NCI-H748 (cell line): ENCODE results near the gene MYL12A.
A peak's percentile ranks its signal among the peaks of the same experiment; 100 is the strongest.

Experiments
- DNase-seq: peaks from one replicate; lab custom pipeline; 2025; ENCODE audit not compliant: unreplicated experiment; lab: John Stamatoyannopoulos, UW

Gene MYL12A

DNA sequence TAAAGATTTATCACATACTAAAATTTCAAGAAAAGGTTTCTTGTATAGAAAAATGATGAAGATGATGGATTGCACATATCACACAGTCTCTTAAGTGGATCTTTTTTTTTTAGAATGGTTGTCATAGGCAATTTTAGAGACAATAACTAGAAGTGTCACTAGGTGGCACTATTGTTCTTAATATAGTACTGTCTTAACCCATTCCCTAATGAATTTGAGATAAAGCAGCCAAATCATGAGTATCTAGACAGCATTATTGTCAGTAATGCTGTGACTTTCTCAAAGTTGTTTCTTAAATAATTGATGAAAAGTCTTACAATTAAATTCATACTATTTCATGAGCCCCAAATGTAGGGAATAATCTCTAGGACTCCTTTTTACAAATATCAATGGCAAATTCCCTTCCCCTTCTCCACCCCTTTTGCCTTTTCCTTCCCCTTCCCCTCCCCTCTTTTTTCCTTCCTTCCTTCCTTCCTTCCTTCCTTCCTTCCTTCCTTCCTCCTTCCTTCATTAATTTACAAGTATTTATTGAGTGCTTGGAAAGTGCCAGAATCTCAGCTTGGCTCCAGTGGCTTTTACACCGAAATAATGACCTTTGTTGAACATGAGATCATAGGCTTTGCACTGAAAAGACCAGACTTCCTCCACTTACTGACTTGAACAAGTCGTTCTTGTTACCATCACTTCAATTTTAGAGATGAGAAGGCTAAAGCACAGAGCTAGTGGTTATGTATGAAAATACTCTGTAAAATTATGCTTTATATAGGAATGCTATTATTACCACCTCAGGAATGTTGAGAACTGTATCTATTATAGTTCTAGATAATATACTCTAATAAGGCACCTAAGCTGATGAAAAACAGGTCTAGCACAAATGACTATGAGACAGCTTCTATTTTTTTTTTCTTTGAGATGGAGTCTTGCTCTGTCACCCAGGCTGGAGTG lies 34.1 kb downstream of the MYL12A start:
- DNase-seq, result peak; percentile 79

DNA sequence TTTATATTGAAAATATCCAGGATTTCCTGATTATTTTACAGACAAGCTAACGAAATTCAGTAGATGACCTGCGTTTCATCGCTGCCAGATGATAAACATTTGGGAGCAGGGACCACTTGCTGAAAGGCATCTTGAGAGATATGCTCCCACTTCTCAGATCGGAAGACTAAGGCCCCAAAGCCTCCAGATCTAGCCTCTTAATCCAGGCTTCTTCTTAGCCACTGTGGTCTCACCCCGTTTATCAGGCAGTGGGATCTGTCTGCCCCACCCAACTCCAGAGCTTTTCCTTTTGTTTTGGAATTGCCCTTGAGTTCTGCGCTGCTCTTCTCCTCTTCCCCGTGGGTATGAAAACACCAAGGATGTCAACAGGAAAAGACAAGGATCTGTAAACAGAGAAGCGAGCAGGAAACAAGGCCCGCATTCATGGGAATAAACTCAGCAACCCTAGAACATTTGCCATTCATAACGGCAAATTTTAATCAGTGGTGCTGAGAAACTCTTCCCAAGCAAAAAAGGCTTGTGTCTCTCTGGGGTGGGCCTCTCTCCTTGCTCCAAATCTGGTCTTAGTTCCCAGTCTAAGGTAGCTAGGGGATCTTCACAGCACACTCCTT lies 35.8 kb downstream of the MYL12A start:
- no peak for DNase-seq

DNA sequence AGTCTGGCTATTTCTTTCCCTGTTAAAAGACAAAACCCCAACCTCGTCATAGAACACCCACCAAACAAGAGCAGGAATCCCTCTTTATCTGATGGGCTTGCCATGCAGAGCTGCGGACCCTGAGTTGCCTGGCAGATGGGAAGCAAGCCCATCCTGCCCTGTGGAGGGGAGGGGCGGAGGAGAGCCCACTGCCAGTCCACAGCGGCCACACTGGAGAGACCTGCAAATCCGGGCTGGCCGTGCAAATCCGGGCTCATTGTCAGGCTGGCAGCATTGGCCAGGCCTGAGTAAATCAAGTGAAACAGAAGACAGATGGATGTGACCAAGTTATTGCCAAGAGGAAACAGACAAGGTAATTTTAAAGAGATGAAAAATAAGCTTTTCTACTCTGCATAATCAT lies 36.3 kb downstream of the MYL12A start:
- DNase-seq, result no peak

DNA sequence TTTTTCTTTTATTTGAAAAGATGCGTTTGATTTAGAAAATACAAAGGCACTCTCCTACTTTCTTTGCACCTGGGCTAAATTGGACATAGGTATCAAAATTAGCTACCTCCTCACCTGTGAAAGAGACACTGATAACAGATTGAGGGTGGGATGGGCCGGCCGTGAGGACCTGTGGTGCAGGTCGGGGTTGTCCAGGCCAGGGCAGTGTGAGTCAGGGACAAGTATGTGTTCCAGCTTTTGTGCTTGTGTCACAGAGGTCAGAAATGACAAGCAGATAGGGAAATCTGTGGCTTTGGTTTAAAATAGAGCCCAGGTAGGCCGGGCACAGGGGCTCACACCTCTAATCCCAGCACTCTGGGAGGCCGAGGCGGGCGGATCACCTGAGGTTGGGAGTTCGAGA lies 36.9 kb downstream of the MYL12A start:
- DNase-seq, result no peak

DNA sequence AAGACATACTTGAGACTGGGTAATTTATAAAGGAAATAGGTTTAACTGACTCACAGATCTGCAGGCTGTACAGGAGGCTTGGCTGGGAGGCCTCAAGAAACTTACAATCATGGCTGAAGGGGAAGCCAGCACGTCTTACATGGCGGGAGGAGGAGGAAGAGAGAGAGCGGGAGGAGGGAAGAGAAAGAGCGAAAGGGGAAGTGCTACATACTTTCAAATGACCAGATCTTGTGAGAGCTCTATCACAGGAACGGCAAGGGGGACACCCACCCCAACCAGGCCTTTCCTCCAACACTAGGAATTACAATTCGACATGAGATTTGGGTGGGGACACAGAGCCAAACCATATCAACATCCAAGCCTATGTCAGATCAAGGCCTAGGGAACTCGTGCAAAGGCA lies 38.6 kb downstream of the MYL12A start:
- DNase-seq, result no peak

DNA sequence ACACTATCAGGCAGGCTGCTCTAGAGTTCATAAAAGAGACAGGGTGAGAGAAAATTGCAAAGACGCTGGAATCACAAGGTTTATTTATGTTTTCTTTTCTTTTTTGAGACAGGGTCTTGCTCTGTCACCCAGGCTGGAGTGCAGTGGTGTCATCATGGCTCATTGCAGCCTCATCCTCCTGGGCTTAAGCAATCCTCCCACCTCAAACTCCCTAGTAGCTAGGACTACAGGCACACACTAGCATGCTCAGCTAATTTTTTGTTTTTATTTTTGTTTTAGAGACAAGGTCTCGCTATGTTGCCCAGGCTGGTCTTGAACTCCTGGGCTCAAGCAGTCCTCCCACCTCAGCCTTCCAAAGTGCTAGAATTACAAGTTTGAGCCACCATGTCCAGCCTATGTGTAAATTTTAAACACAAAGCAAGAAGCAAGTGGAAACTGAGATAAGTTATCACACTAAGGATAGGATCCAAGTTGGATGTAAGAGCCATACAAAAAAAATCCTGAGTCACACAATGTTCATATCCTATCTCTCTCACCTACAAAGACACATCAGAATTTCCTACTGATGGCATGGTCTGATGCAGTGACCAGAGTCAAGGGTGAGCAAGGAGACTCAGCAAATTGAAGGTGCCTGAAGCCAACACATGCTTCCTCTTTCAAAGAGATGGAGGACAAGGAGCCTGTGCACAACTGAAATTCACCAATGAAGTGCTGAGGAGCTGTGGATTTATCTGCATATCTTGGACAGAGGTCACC lies 45.8 kb downstream of the MYL12A start:
- DNase-seq, result no peak

DNA sequence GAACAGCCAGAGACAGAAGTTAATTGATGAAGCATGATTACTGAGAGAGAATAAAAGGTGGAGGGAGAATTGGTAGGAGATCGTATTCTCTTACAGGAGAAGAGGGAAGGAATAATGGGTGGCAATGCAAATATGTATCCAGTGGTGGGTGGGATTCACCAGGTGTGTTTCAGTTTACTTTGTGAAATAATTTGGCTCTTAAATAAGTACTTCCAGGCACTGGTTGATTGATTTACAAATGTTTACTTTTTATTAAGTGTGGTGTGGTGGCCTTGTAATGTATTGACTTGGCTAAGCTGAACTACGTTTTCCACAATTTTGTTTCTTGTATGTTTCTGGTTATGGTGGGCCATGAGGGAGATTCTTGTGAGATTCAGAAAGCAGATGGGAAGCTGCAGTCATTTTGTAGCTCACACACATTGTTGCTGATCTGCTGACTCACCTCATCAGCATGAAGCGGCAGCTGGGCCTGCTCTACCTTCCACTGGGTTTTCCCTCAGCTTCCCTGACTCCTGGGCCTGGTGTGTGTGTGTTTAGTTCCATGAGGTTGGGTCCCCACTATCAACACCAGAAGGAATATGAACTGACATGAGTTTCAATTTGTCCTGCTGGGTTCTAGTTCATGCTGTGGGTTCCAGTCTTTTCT lies 47.0 kb downstream of the MYL12A start:
- peak; percentile 96 for DNase-seq

DNA sequence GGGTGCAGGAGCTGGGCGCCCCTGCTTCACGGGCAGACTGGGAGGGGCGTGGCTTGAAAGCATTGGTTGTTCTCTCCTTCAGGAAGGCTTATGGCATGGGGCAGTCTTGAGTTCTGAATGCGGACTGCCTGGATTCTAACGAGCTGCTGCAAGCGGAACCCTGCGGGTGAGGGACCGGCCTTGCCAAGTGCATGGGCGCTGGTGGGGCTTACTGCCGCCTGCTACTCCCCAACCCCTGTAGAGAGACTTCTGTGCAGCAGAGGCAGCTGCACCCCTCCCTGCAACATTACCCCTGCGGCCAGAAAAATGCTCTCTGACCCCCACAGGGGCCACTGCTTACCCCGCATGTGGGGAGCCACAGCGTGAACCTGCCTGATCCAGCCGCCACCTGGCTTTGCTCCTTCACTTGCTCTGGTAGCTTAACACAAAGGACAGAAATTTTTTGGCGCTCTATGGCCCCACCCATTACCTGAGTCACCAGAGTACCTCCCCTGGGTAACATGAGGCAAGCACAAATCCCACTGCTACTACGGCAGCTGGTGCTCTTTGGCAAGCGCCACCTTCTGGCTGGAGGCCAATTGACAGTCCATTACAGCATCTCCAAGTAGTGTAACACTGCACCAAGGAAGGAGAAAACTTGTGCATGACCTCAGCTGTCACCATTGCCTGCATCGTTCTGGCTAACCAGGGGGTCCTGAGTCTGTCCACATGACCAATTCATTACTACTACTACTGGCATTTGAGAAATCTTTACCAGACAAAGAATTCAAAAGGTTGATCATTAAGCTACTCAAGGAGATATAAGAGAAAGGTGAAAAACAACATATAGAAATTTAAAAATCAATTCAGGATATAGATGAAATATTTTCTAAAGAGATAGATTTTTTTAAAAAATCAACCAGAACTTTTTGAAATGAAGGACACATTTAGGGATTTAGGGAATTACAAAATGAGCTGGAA lies 49.7 kb downstream of the MYL12A start:
- DNase-seq, result peak; percentile 87

DNA sequence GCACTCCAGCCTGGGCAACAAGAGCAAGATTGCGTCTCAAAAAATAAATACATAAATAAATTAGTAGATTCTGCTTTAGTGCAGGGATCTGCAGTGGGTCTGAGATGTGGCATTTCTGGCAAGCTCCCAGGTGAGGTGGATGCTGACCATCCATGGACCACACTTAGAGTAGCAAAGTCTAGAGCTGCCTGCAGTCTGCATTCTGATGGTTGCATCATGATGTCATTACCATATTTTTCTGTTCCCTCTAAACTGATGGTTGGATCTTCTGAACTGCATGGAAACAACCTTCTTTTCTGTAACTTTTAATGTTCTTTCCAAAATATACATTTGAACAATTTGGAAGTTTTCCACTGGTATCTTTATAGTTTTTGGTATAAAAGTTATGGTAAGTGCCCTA lies 57.2 kb downstream of the MYL12A start:
- DNase-seq, result no peak

DNA sequence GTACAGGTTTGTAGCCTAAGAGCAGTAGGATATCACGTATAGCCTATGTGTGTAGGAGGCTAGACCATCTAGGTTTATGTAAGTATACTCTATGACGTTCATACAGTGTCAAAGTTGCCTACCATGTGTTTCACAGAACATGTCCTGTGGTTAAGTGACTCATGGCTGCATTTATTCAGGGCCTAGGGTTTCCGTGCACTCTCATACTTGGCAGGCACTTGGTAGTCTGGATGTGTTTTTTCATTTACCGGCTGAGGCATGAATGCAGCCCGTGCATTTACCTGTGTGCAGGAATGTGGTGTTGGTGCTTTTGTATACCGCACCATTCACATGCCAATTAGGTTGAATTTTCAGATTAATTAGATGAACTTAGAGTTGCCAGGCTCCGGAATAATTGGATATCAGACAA lies 57.8 kb downstream of the MYL12A start:
- DNase-seq, result no peak
